Large intestine (tissue), 3 donors: Measurements from ENCODE around the gene NPPA. TPM values are rescaled to one million over a fixed set of nuclear protein-coding genes. Genes with fewer than 3 reads are reported as not detected.
A peak's percentile ranks its signal among the peaks of the same experiment; 100 is the strongest.

Source experiments
- DNase-seq, 2 donors: peaks; one replicate each; pipeline versions ENCODE4 v3.0.0 to v3.0.0-alpha.2; 2013
- H3K27ac ChIP-seq: one replicate; pipeline ENCODE4 v1.5.1; 2013; ENCODE audit warnings: low read length
- H3K27me3 ChIP-seq: 2 replicates; pipeline ENCODE4 v1.6.1; 2013; ENCODE audit warnings: low read length; ENCODE audit not compliant: control insufficient read depth, insufficient read depth
- H3K36me3 ChIP-seq: 2 replicates; pipeline ENCODE4 v1.6.1; 2013; ENCODE audit warnings: low read length; ENCODE audit not compliant: control insufficient read depth, insufficient read depth
- H3K4me1 ChIP-seq: one replicate; pipeline ENCODE4 v1.6.1; 2013; ENCODE audit warnings: low read length; ENCODE audit not compliant: control insufficient read depth, insufficient read depth
- H3K4me3 ChIP-seq: one replicate; pipeline ENCODE4 v1.5.1; 2013; ENCODE audit warnings: low read length
- H3K9me3 ChIP-seq: one replicate; pipeline ENCODE4 v1.6.1; 2013; ENCODE audit warnings: mild to moderate bottlenecking, low read depth, low read length, moderate library complexity; ENCODE audit not compliant: control insufficient read depth
- WGBS: methylation state at CpG from one replicate; pipeline ENCODE4 v1.1.5; 2013; ENCODE audit warnings: low lambda C conversion rate; ENCODE audit not compliant: insufficient coverage; 5-methylcytosine and 5-hydroxymethylcytosine counted together
- polyA plus RNA-seq: library from polyadenylated mRNA; unstranded; fragments of 120-200 nt; gene quantifications from one replicate; pipeline ENCODE4 v1.2.1, GENCODE V29; 2013

Gene NPPA
- polyA plus RNA-seq, 1 donor = 1.8 TPM

DNA sequence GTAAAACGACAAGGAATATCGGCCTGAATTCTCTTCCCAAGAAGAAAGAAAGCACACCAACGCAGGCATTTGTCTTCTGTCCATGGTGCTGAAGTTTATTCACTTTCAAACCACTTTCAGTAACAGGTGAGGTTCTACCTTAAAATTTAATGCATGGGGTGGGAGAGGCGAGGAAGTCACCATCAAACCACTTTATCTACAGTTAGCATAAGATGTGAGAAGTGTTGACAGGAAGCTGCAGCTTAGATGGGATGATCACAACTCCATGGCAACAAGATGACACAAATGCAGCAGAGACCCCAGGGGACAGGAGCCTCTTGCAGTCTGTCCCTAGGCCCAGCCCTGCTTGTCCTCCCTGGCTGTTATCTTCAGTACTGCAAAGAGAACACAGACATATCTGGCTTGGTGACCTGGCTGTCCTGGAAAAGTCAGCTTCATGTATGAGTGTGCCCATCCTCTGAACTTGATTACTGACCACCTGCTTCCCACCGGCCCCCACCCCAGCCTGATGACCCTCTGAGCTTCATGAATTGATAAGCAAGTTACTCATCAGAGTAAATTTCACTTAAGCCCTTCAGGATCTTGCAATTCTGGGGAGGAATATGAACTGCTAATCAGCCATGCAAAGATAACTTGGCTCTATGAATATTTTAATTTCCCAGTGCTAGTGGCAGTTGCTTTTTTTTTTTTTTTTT is 1.8 kb downstream of the NPPA start:
- DNase-seq = peak in 1 of 2 donors; percentile 20
- peaks cover 56% of the 10 kb centered on the region for H3K36me3 ChIP-seq
- H3K4me1 ChIP-seq = peaks cover 5% of the 10 kb centered on the region
- H3K4me3 ChIP-seq = no peak overlapping the region
- no peak overlapping the region for H3K27ac ChIP-seq
- no peaks in the 10 kb centered on the region for H3K9me3 ChIP-seq
- no peaks in the 10 kb centered on the region for H3K27me3 ChIP-seq
- no CpG with 5 or more reads among the region's 5 CpGs for WGBS

DNA sequence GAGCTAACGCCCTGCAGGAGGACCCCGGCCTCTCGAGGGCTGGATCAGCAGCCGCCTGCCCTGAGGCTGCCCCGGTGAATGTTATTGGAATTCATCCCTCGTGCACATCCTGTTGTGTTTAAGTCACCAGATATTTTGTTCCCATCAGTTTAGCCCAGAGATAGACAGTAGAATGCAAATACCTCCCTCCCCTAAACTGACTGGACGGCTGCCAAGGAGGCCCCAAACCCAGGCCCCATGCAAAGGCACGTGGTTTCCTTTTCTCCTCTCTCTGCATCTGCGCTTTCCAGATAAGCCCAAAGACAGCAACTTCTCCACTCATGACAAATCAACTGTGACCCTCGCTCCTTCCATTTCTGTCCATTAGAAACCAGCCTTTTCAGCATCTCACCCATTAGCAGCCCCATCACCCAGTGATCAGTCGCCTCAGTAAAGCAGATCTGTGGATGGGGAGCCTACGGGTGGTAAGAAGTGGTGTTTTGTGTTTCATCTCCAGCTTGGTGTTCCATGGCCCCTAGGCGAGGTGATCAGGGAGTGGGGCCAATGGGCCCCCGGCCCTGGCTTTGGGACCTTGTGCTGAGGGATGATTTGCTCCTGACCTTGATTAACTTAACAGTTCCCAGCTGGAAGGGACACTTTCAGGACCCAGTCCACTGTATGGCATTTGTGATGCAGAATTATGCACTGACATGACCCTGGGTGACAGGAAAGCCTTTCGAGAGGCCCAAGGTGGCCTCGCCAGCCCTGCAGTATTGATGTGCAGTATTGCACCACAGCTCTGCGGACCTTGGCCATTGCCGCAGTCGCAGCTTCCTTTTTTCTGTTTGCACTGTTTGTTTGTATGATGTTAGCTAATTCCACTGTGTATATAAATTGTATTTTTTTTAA is 5.2 kb downstream of the NPPA start:
- DNase-seq = peak; percentile 22 to 54
- H3K27ac ChIP-seq = no peak overlapping the region
- H3K27me3 ChIP-seq = no peaks in the 10 kb centered on the region
- peaks cover 84% of the 10 kb centered on the region for H3K36me3 ChIP-seq
- WGBS = 80% methylated on average over 1 of the region's 19 CpGs
- H3K4me1 ChIP-seq = peaks cover 5% of the 10 kb centered on the region
- H3K9me3 ChIP-seq = no peaks in the 10 kb centered on the region
- H3K4me3 ChIP-seq = no peak overlapping the region

DNA sequence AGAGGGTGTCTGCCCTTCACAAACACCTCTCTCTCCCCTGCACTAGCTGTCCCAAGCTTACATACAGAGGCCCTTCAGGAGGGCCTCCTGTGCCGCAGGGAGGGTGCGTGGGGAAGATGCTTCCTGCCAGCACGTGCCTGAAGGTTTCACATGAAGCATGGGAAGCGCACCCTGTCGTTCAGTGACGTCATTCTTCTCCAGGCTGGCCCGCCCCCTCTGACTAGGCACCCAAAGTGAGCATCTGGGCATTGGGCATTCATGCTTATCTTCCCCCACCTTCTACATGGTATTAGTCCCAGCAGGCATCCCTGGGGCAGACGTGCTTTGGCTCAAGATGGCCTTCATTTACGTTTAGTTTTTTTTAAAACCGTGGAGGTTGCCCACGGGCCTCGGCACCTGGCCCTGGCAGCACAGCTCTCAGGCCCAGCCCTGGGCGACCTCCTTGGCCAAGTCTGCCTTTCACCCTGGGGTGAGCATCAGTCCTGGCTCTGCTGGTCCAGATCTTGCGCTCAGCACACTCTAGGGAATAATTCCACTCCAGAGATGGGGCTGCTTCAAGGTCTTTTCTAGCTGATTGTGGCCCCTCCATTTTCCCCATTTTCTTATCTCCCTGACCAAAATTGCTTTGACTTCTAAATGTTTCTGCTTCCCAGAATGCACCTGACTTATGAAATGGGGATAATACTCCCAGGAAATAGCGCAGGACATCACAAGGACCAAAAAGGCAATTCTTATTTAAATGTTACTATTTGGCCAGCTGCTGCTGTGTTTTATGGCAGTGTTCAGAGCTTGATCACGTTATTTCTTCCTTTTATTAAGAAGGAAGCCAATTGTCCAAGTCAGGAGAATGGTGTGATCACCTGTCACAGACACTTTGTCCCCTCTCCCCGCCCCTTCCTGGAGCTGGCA is 6.1 kb downstream of the NPPA start:
- Histone ChIP-seq H3K4me1 (peaks cover 5% of the 10 kb centered on the region), H3K9me3 (no peaks in the 10 kb centered on the region), H3K27ac (no peak overlapping the region), H3K27me3 (no peaks in the 10 kb centered on the region), H3K4me3 (no peak overlapping the region), H3K36me3 (peaks cover 85% of the 10 kb centered on the region)
- 50% methylated on average over 1 of the region's 17 CpGs for WGBS
- DNase-seq = no peak

DNA sequence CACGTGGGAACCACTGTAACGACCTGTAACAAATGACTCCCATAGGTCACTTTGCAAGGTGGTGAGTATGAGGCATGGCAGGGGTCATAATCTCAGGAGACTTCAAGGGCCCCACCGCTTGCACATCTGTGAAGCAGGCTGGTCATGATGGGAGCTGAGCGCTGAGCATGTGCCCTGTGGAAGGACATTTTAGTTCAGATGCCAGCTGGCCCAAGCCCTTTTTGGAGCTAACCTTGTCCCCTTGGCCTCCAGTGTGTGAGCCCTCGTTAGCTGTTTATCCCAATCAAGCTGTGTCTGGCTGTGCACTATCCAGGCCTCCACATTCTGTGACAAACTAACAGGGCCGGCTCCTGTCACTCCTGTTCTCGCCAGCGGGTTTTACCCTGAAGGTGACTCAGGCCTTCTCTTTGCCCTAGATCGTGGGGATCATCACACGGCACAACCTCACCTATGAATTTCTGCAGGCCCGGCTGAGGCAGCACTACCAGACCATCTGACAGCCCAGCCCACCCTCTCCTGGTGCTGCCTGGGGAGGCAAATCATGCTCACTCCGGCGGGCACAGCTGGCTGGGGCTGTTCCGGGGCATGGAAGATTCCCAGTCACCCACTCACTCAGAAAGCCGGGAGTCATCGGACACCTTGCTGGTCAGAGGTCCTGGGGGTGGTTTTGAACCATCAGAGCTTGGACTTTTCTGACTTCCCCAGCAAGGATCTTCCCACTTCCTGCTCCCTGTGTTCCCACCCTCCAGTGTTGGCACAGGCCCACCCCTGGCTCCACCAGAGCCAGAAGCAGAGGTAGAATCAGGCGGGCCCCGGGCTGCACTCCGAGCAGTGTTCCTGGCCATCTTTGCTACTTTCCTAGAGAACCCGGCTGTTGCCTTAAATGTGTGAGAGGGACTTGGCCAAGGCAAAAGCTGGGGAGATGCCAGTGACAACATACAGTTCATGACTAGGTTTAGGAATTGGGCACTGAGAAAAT is 7.6 kb downstream of the NPPA start:
- no peak overlapping the region for H3K27ac ChIP-seq
- no CpG with 5 or more reads among the region's 20 CpGs for WGBS
- H3K36me3 ChIP-seq = peaks cover 95% of the 10 kb centered on the region
- H3K9me3 ChIP-seq = no peaks in the 10 kb centered on the region
- peaks cover 5% of the 10 kb centered on the region for H3K4me1 ChIP-seq
- no peak overlapping the region for H3K4me3 ChIP-seq
- no peaks in the 10 kb centered on the region for H3K27me3 ChIP-seq
- DNase-seq = no peak

DNA sequence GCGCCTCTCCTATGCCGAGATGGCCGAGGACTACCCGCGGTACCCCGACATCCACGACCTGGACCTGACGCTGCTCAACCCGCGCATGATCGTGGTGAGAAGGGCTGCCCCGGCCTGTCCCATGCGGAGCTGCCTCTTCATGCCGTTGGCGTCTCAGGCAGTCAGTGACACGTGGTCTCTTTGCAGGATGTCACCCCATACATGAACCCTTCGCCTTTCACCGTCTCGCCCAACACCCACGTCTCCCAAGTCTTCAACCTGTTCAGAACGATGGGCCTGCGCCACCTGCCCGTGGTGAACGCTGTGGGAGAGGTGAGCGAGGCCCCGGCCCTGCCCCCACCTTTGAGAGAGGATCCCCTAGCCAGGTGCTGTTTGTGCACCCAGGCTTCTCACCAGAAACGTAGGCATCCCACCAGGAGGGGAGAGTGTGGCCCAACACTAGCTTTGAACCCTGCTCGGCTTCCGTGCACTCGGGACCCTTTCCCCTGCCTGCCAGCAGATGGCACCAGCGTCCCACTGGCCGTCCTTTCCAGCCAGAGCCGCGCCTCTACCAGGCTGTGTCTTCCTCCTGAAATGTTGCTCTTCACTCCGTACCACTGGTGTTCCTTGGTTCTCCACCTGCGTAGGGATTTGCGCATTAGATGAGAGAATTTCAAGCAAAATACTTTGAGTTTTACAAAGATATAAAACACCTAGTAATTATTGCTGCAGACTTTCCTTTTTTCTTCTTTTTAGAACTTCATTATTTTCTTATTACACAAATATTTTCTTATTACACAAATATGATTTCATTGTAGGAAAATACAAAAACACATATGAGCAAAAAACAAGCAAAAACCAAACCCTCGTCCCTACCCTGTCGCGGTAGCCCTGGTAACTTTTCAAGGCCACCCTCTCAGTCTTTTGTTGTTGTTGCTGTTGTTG is 9.0 kb downstream of the NPPA start:
- no peaks in the 10 kb centered on the region for H3K27me3 ChIP-seq
- no CpG with 5 or more reads among the region's 40 CpGs for WGBS
- peak; percentile 31 to 48 for DNase-seq
- H3K27ac ChIP-seq = no peak overlapping the region
- peaks cover 5% of the 10 kb centered on the region for H3K4me1 ChIP-seq
- H3K4me3 ChIP-seq = no peak overlapping the region
- peaks cover 95% of the 10 kb centered on the region for H3K36me3 ChIP-seq
- no peaks in the 10 kb centered on the region for H3K9me3 ChIP-seq

DNA sequence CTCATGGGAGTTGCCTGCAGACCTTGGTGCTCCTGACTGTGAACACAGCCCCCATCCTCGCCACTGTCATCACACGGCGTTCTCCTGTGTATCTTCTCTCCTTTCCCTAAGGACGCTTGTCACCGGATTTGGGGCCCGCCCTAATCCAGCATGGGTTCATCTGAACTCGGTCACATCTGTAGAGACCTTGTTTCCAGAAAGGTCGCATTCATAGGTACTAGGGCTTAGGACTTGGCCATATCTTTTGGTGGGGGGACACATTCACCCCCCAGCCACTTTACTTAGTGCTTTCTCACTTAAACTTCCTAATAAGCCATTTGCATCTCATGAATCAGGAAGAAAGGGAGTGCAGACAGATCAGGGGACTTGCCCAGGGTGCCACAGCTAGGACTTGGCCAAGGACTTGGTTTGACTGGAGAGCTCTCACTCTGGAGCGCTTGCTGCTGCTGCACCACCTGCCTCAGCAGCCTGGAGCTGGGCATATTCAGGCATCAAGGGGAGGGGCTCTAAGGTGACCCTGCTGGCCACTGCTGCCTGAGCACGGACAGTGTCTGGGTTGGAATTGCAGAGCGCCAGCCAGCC is 9.7 kb downstream of the NPPA start:
- Histone ChIP-seq H3K4me3 (no peak overlapping the region), H3K4me1 (peaks cover 5% of the 10 kb centered on the region)
- no CpG with 5 or more reads among the region's 11 CpGs for WGBS

DNA sequence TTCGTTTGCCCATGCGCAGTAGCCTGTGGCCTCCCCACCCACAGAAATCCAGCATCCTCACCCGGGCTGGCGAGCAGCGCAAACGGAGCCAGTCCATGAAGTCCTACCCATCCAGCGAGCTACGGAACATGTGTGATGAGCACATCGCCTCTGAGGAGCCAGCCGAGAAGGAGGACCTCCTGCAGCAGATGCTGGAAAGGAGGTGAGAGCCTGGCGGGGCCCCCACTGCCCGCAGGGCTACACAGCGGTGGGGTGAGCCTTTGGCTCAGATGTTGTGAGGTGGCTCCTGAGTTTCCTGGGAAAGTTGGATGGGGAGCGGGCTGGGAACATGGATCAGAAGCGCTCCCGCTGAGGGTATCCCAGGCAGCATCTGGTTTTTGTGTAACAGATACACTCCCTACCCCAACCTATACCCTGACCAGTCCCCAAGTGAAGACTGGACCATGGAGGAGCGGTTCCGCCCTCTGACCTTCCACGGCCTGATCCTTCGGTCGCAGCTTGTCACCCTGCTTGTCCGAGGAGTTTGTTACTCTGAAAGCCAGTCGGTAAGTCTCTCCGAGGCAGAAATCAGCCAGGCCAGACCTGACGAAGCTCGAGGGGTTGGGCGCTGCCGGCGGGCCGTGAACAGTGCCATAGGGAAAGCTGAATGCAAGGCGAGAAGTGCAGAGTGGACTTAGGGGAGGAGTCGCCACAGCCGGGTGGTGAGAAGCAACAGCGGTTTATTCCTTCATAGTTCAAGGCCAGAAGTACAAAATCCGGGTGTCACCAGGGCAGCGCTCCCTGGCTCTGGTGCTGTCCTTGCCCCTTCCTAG is 10.4 kb downstream of the NPPA start:
- no peak overlapping the region for H3K27ac ChIP-seq
- peaks cover 98% of the 10 kb centered on the region for H3K36me3 ChIP-seq
- H3K27me3 ChIP-seq = no peaks in the 10 kb centered on the region
- no peak overlapping the region for H3K4me3 ChIP-seq
- no peak for DNase-seq
- no CpG with 5 or more reads among the region's 36 CpGs for WGBS
- H3K9me3 ChIP-seq = no peaks in the 10 kb centered on the region
- H3K4me1 ChIP-seq = no peaks in the 10 kb centered on the region

More for the DNA sequence above, 9.7 kb downstream of the NPPA start:
- H3K27ac ChIP-seq = no peak overlapping the region
- no peak for DNase-seq
- H3K9me3 ChIP-seq = no peaks in the 10 kb centered on the region
- no peaks in the 10 kb centered on the region for H3K27me3 ChIP-seq
- H3K36me3 ChIP-seq = peaks cover 99% of the 10 kb centered on the region
